Measurements from ENCODE around the gene ASB6. TPM values are rescaled to one million over a fixed set of nuclear protein-coding genes. Genes with fewer than 3 reads are reported as not detected.

The ASB6 gene
- total RNA-seq, 2 experiments from 2014 or later = 24.9 to 25.1 TPM

DNA sequence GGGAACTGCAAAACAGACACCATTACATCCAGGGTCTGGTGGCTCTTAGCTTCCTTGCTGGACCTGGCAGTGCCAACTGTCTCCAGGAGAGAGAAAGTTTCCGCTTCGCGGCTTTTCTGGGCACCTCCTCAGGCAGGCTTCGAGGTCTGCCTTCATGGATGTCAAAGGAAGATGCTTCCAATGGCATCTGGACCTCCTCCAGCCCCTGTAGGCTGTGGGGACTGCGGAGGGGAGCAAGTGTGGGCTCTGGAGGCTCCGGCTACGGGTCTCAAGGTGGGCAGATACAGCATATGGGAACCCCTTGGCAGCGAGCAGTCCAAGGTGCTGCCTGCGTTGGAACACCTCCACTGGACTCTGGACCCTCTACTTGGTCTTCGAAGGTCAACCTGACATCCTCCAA is 27.0 kb downstream of the ASB6 start:
- H3K9me3 Mint-ChIP-seq = no peaks in the 10 kb centered on the region
- H3K27me3 Mint-ChIP-seq = peaks cover 10% of the 10 kb centered on the region
- no peak overlapping the region for H3K4me3 Mint-ChIP-seq
- DNase-seq = no peak
- H3K4me1 Mint-ChIP-seq = peaks cover 4% of the 10 kb centered on the region
- H3K27ac Mint-ChIP-seq = no peak overlapping the region
- H3K36me3 Mint-ChIP-seq = no peaks in the 10 kb centered on the region

DNA sequence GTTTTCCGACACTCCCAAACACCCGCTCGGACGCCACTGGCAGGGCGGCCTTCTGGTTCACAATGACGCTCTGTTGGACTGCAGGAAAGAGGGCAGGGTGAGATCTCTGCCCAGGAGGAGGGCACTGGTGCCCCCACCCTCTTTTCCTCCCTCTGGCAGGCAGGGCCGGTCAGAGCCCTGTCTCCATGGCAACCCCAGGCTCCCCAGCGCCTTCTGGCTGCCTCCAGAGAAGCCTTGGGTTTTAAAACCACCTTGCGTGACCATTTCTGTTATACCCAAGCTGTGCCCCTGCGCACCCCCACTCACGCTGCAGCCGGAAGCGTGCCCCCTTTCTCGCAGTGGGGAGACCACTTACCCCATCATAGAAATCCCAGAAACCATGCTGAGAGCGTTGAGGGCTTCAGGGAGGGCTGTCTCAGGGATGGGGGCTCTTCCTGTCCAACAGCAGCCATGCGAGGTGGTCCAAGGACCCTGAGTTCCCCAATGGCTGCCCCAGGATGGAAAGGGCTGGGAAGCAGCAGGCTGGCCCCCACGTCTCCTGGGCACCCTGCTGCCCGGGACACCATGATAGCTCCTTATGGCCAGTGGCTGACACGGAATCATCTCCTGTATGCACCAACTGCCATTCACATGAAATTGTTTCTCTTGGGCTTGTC is 28.3 kb downstream of the ASB6 start:
- no peak overlapping the region for H3K27ac Mint-ChIP-seq
- H3K36me3 Mint-ChIP-seq = no peaks in the 10 kb centered on the region
- peaks cover 8% of the 10 kb centered on the region for H3K4me1 Mint-ChIP-seq
- no peak overlapping the region for H3K4me3 Mint-ChIP-seq
- DNase-seq = no peak
- H3K27me3 Mint-ChIP-seq = no peaks in the 10 kb centered on the region
- no peaks in the 10 kb centered on the region for H3K9me3 Mint-ChIP-seq

DNA sequence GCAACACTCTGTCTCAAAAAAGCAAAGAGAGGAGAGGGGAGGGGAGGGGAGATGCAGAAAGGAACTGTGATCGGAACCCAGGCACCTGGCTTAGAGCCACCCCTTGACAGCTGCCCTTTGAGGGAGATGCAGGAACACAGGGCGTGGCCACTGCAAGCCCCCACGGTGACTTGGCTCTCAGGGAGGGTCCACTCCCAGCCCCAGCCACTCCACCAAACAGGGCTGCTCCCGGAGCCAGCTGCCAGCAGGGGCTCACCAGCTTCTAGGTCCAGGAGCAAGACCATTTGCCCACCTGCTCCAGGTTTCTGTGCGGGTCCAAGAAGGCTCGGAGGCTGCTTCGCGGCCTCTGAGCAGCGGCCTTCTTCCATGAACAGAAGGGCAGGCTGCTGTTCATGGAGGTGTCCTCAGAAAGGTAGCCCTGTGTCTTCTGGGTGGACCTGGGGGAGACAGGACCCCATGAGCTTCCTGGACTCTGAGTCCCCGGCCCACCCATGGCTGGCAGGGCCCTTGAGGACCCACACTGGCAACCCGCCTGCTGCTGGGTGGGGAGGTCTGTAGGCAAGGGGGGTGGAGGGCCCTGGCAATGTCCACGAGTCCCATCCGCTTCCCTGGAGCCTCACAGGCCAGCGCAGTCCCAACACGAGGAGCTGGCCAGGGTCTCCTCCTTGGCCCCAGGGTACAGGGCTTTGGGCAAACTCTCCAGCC is 29.0 kb downstream of the ASB6 start:
- no peak overlapping the region for H3K27ac Mint-ChIP-seq
- peaks cover 8% of the 10 kb centered on the region for H3K4me1 Mint-ChIP-seq
- no peak for DNase-seq
- no peaks in the 10 kb centered on the region for H3K27me3 Mint-ChIP-seq
- no peaks in the 10 kb centered on the region for H3K36me3 Mint-ChIP-seq
- H3K9me3 Mint-ChIP-seq = no peaks in the 10 kb centered on the region
- no peak overlapping the region for H3K4me3 Mint-ChIP-seq

DNA sequence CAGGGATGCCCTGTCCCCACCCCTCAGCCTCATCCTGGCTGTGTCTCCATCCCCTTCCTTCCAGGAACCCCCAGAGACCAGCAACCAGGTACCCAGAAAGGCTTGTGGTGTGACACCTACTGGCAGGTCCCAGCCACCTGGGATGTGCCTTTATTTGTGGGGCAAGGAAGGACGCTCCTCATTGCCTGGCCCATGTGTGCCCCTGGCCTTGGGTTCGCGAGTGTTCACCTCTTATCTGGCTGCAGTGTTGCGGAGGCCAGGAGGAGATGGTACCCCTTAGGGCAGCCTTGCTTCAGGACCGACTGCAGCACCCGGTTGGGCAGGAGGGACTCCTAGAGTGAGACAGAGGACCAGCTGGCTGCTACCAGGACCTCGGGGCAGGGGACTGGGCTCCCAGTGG is 29.8 kb downstream of the ASB6 start:
- no peak for DNase-seq

DNA sequence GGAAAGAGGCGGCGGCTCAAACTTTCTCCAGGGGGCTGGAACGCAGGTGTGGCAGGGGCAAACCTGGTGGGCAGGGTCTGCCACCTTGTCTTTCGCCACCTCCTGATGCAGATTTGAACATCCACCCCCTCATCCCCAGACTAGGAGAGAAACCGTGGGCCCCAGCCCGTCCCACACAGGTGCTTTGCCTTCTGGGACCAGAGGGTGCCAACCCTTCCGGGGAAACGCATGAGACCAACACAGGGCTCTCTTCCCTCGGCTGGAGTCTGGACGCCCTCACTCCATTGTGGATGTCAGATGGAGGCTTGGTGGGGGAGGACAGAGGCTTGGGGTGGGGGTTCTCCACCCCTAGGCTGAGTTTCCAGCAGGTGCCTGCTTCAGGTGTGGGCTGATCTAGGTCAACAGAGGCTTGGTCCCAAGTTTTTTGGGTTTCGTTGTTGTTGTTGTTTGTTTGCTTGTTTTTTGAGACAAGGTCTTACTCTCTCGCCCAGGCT is 30.6 kb downstream of the ASB6 start:
- Mint-ChIP-seq H3K4me1 (peaks cover 16% of the 10 kb centered on the region), H3K36me3 (no peaks in the 10 kb centered on the region), H3K9me3 (no peaks in the 10 kb centered on the region), H3K27ac (no peak overlapping the region), H3K27me3 (no peaks in the 10 kb centered on the region), H3K4me3 (no peak overlapping the region)
- no peak for DNase-seq

More for the DNA sequence above, 29.8 kb downstream of the ASB6 start:
- H3K4me3 Mint-ChIP-seq = no peak overlapping the region
- no peaks in the 10 kb centered on the region for H3K27me3 Mint-ChIP-seq
- peaks cover 14% of the 10 kb centered on the region for H3K4me1 Mint-ChIP-seq
- no peak overlapping the region for H3K27ac Mint-ChIP-seq
- H3K9me3 Mint-ChIP-seq = no peaks in the 10 kb centered on the region
- no peaks in the 10 kb centered on the region for H3K36me3 Mint-ChIP-seq

DNA sequence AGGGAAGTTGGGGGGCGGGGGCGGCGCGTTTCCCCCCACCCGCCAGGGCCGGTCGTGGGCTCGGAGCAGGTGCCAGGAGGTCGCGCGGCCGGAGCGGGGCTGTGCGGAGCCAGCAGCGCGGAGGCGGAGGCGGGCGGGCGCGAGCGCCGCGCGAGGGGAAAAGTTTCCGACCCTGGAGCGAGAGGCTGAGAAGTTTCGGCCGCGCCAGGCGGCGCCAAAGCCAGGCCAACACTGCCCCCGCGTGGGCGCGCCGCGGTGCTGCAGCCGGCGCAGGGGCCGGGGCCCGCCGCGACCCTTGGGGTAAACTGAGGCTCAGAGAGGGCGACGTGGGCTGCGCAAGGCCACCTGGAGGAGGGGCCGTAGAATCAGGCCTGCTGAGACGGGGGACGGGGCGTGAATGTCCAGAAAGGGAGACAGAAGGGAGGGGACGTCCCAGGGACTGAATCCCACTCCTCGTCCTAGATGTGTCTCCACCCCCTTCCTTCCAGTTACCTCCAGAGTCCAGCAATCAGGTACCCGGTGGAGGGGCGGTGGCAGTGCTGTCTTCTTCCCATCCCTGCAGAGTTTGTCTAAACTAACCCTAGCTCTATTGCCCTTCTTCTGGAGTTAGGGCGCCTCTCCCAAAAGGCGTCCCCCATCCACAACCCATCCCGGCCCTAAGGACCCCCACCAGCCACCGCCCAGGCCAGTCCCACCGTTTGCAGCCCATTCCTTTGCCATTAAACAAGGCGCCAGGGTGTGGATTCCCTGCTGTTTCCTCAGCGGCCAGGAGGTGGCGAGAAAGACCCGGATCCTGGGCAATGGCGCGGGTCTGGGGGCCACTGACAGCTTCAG is 31.3 kb downstream of the ASB6 start:
- peak; percentile 81 for DNase-seq
- Mint-ChIP-seq H3K27ac (no peak overlapping the region), H3K9me3 (no peaks in the 10 kb centered on the region), H3K4me3 (peak overlapping the region; percentile 64), H3K36me3 (no peaks in the 10 kb centered on the region), H3K4me1 (peaks cover 16% of the 10 kb centered on the region), H3K27me3 (no peaks in the 10 kb centered on the region)

DNA sequence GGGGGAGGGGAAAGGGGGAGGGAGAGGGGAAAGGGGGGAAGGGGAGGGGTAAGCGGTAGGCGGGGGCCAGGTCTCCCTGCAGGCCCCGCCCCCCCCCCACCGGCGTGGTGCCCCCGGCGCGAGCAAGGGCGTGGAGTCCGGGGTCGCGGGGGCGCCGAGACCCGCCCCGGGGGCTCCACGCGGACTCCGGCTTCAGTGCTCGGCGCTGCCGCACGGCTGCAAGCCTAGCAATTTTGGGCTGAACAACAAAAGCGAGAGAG is 31.8 kb downstream of the ASB6 start:
- no peaks in the 10 kb centered on the region for H3K9me3 Mint-ChIP-seq
- H3K27ac Mint-ChIP-seq = no peak overlapping the region
- peaks cover 16% of the 10 kb centered on the region for H3K4me1 Mint-ChIP-seq

DNA sequence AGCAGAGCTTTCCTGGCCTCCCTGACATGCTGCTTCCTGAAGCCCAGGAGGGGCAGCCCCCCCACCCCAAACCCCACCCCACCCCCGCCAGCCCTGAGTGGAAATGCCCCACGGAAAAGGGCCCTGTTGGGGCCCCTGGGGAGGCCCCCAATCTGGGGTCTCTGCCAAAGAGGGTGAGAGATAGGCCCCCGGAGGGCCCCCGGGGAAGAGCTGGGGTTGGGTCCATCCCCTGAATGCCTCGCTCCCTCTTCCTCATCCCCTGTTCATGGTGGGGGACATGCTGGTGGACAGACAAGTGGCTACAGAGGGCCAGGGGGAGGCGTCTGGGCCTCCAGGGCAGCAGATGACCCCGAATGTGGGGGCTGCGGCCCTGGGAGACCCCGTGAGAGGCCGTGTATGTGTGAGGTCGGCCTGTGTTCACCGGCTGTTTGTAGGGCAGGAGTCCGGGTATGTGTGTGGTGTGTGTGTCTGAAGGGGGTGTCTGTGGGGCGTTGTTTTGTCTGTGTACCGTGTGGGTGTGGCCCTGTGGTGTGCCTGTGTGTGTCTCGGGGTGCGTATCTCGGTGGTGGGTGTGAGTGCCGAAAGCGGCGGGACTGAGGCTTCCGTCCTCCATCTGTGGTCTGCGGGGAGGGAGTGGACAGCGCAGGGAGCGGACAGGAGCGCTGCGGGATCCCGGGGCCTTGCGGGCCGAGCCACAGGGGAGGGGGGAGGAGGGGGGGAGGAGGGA is 32.3 kb downstream of the ASB6 start:
- H3K4me1 Mint-ChIP-seq = peaks cover 20% of the 10 kb centered on the region
- H3K9me3 Mint-ChIP-seq = no peaks in the 10 kb centered on the region
- DNase-seq = no peak
- H3K27me3 Mint-ChIP-seq = no peaks in the 10 kb centered on the region
- H3K4me3 Mint-ChIP-seq = peak overlapping the region; percentile 81
- no peaks in the 10 kb centered on the region for H3K36me3 Mint-ChIP-seq
- peak overlapping the region; percentile 65 for H3K27ac Mint-ChIP-seq

More for the DNA sequence above, 31.8 kb downstream of the ASB6 start:
- no peaks in the 10 kb centered on the region for H3K36me3 Mint-ChIP-seq
- DNase-seq = no peak
- peak overlapping the region; percentile 40 for H3K4me3 Mint-ChIP-seq
- H3K27me3 Mint-ChIP-seq = no peaks in the 10 kb centered on the region

DNA sequence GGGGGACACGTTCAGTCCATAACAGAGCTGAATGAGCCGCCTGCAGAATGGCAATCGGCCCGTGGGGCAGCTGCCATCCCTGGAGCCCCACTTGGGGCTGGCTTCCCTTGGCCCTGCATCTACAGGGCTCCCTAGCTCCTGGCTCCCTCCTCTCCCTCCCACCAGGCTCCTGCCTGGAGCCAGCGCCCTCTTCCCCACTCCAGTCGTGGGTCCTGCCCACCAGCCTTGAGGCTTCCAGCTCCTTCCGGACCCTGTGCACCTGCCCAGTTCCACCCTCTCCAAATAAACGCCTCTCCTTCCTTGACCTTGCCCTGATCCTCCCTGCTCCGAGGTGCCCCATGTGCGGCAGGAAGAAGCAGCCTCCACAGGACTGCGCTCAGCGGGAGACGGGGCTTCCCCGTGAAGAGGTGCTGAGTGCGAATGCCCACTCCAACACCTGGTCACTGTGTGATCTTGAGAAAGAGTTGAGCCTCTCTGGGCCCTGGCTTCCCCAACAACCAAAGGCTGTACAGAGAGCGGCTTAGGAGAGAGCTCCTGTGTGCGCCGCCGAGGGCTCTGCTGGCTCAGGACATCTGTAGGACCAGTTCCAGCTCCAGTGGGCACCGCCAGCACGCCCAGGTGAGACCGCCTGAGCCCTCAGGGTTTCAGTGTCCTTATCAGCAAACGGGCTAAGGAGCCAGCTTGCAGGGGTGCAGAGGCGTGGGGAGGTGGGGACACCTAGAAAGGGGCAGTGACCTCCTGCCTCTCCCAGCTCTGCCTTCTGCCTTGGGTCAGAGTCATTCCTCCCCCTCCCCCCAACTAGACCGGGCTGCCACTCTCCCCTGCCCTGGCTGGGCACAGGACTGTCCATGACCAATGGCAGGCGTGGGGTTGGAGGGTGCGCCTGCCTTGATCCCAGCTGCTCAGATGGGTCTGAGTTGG is 33.1 kb downstream of the ASB6 start:
- no peak overlapping the region for H3K27ac Mint-ChIP-seq
- no peak overlapping the region for H3K4me3 Mint-ChIP-seq
- no peak for DNase-seq
- H3K27me3 Mint-ChIP-seq = no peaks in the 10 kb centered on the region
- H3K36me3 Mint-ChIP-seq = no peaks in the 10 kb centered on the region
- no peaks in the 10 kb centered on the region for H3K9me3 Mint-ChIP-seq
- H3K4me1 Mint-ChIP-seq = peaks cover 23% of the 10 kb centered on the region

DNA sequence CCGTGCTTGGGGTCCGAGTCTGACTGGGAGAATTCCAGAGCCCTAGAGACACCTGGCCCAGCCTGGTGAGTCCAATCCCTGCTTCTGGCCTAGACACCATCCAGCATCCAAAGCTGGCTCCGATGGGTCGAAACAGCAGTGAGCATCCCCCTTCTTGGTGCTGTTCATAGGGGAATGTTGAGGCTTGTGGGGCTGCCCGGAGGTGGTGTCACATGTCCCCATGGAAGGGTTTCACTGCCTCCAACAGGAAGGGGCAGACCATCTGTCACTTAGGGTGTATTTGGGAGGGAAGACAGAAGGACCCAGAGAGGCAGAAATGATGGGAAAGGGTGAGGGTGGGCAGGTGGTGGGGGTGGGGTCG is 34.9 kb downstream of the ASB6 start:
- H3K4me3 Mint-ChIP-seq = no peak overlapping the region

DNA sequence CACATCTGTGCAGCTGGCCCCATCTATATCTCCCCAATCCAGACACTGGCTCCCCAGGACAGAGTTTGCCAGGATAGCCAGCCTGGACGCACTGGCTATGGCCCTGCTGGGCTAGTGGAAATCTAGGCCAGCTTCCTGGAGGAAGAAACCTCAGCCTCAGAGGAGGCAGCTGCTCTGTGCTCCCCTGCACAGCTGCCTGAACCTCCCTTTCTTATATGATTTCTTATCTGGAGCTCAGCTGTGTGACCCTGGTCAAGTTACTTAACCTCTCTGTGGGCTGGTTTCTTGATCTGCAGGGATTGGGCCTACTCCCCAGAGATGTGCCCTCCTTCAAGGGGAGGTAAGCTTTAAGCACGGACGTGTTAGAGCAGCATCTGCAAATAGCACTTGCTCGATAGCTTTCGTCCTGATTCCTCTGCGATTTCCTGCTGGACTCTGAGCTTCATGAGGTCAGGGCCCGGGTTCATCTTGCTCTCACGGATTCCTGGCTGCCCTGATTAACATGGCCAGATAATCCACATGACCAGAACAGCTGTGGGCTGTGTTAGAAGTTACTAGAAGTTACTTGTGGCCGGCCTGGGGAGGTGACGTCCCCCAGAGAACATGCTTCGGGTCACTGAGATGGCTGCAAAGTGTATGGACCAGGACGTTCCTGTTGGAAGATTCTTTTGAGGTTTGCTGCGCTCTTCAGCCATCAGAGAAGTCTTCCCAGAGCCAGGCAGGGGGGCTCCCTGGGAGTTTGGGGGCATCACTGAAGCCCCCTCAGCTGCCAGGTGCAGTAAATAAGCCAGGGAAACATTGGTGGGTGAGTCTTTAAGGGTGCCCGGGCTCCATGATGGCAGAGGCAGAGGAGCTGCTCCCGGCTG is 35.6 kb downstream of the ASB6 start:
- H3K4me1 Mint-ChIP-seq = peaks cover 29% of the 10 kb centered on the region
- H3K4me3 Mint-ChIP-seq = no peak overlapping the region
- H3K9me3 Mint-ChIP-seq = no peaks in the 10 kb centered on the region
- no peak overlapping the region for H3K27ac Mint-ChIP-seq
- DNase-seq = no peak
- H3K27me3 Mint-ChIP-seq = no peaks in the 10 kb centered on the region
- H3K36me3 Mint-ChIP-seq = no peaks in the 10 kb centered on the region

More for the DNA sequence above, 34.9 kb downstream of the ASB6 start:
- H3K9me3 Mint-ChIP-seq = no peaks in the 10 kb centered on the region
- H3K36me3 Mint-ChIP-seq = no peaks in the 10 kb centered on the region
- DNase-seq = no peak
- H3K27me3 Mint-ChIP-seq = no peaks in the 10 kb centered on the region
- peak overlapping the region; percentile 87 for H3K27ac Mint-ChIP-seq
- H3K4me1 Mint-ChIP-seq = peaks cover 29% of the 10 kb centered on the region

DNA sequence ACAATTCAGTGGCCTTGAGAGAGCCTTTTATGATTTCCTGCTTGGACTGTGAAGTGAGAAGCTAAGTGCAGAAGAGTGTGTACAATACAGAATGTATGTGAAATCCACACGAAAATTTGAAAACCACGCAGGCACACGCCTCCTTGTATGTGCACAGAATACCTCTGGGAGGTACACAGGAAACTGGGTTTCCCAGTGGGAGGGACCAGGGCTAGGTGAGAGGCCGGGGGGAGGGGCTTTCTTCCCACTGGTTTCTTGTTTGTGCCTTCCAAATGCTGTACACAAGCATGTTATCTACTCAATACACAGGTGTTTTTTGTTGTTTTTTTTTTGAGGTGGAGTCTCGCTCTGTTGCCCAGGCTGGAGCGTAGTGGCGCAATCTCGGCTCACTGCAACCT is 37.2 kb downstream of the ASB6 start:
- no peak for DNase-seq
- no peaks in the 10 kb centered on the region for H3K36me3 Mint-ChIP-seq
- H3K27ac Mint-ChIP-seq = no peak overlapping the region
- no peaks in the 10 kb centered on the region for H3K9me3 Mint-ChIP-seq
- peaks cover 24% of the 10 kb centered on the region for H3K4me1 Mint-ChIP-seq
- peaks cover 3% of the 10 kb centered on the region for H3K27me3 Mint-ChIP-seq
- no peak overlapping the region for H3K4me3 Mint-ChIP-seq

DNA sequence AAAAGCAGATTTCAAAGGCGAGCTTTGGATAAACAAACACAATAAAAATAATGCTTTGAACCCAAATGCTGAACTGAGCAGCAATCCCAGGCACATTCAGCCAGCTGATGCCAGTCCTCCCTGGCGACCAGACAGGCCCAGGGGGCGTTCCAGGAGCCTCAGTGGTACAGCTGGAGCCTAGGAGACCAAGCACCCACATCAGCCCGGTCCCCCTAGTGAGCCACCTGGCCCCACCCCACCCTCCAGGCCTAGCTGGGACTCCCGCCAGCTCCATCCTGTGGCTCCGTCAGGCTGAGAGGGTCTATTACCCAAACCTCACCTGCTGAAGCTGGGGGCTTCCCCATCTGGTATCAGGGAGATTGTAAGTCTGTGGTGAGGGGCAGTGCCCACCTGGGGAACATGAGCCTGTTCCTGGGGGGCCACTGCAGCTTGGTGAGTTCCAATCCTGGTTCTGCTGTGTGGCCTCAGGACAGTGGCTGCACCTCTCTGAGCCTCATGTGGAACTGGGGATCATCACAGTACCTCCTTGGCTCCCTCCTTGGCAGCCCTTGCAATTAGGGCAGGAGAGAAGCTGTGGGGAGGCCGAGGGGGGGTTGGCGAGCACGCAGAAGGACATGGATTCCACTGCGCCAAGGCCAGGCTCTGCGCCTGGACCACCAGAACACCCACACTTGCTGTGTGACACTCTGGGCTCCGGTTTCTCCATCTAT is 37.7 kb downstream of the ASB6 start:
- H3K27ac Mint-ChIP-seq = no peak overlapping the region
- H3K4me1 Mint-ChIP-seq = peaks cover 21% of the 10 kb centered on the region
- H3K9me3 Mint-ChIP-seq = no peaks in the 10 kb centered on the region
- peaks cover 3% of the 10 kb centered on the region for H3K27me3 Mint-ChIP-seq
- H3K36me3 Mint-ChIP-seq = no peaks in the 10 kb centered on the region
- no peak overlapping the region for H3K4me3 Mint-ChIP-seq
- DNase-seq = no peak
